ENCODE results near the gene ATG3. TPM values are rescaled to one million over a fixed set of nuclear protein-coding genes. Genes with fewer than 3 reads are reported as not detected.
"Not testable (repeated sequence)": the region's sequence is repeated elsewhere in the genome, so short reads cannot be mapped to it uniquely, and the experiment has no call there.

Gene ATG3
- total RNA-seq, 1 experiment from 2014 or later = 60.1 TPM

DNA sequence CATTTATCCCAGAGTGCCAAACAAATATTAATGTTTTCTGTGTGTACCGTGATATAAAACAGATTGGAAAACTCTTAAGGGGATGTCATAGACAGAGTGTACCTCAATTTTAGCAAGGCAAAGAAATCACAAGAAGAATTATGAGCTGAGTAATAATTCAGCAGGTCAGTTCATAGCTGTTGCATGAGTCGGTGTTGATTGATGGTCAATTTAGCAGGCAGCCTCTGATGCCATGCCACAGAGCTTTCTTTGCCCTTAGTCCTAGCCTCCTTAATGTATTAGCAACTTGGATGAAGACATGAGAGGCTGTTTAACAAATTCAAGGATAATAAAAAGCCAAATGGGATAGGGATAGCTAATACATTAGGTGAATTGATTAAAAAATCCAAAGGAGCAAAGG, 6.9 kb upstream of the ATG3 start (continued):
- TF ChIP-seq, protein P1, sequence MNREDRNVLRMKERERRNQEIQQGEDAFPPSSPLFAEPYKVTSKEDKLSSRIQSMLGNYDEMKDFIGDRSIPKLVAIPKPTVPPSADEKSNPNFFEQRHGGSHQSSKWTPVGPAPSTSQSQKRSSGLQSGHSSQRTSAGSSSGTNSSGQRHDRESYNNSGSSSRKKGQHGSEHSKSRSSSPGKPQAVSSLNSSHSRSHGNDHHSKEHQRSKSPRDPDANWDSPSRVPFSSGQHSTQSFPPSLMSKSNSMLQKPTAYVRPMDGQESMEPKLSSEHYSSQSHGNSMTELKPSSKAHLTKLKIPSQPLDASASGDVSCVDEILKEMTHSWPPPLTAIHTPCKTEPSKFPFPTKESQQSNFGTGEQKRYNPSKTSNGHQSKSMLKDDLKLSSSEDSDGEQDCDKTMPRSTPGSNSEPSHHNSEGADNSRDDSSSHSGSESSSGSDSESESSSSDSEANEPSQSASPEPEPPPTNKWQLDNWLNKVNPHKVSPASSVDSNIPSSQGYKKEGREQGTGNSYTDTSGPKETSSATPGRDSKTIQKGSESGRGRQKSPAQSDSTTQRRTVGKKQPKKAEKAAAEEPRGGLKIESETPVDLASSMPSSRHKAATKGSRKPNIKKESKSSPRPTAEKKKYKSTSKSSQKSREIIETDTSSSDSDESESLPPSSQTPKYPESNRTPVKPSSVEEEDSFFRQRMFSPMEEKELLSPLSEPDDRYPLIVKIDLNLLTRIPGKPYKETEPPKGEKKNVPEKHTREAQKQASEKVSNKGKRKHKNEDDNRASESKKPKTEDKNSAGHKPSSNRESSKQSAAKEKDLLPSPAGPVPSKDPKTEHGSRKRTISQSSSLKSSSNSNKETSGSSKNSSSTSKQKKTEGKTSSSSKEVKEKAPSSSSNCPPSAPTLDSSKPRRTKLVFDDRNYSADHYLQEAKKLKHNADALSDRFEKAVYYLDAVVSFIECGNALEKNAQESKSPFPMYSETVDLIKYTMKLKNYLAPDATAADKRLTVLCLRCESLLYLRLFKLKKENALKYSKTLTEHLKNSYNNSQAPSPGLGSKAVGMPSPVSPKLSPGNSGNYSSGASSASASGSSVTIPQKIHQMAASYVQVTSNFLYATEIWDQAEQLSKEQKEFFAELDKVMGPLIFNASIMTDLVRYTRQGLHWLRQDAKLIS (CRISPR knock-in tag; IDR thresholded peaks at IDR 0.05; ENCODE audit: borderline replicate concordance) = no peak

DNA sequence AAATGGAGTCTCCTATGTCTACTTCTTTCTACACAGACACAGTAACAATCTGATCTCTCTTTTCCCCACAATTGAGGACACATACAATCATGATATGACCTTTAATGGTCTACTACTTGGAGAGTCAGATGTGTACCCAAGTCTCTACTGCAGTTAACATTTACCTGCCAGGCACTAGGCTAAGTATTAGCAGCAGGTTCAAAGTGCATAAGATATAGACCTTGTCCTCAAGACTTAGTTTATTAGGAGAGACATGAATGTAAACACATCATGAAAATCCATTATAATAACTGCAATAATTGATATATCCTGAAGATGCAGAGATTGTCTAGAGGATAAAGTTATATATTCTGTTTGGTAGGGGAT, 3.2 kb upstream of the ATG3 start:
- no peak for DNase-seq (ENCODE audit: low spot score)
- ChIA-PET CTCF (no interaction called here), POLR2A (interaction anchor here (0.6 kb wide), 1 partner anchor 13 kb away, joined by 3 read pairs; no protein-coding TSS in a partner anchor)
- Mint-ChIP-seq H3K27ac (peak overlapping the region; percentile 84), H3K27me3 (ENCODE audit: low read depth) (no peaks in the 10 kb centered on the region), H3K4me3 (peak overlapping the region; percentile 96; the same call in 1 of the 2 replicates), H3K9me3 (no peaks in the 10 kb centered on the region), H3K36me3 (peaks cover 30% of the 10 kb centered on the region), H3K4me1 (peaks cover 31% of the 10 kb centered on the region)
- TF ChIP-seq ZNF138 (CRISPR knock-in tag; conservative IDR thresholded peaks at IDR 0.05) = no peak
- 0 out of 2 replicates have a peak, but pooled peaks have one; percentile 0 for TF ChIP-seq ETV6 (CRISPR knock-in tag; IDR thresholded peaks at IDR 0.05)
- ATAC-seq = no peak

DNA sequence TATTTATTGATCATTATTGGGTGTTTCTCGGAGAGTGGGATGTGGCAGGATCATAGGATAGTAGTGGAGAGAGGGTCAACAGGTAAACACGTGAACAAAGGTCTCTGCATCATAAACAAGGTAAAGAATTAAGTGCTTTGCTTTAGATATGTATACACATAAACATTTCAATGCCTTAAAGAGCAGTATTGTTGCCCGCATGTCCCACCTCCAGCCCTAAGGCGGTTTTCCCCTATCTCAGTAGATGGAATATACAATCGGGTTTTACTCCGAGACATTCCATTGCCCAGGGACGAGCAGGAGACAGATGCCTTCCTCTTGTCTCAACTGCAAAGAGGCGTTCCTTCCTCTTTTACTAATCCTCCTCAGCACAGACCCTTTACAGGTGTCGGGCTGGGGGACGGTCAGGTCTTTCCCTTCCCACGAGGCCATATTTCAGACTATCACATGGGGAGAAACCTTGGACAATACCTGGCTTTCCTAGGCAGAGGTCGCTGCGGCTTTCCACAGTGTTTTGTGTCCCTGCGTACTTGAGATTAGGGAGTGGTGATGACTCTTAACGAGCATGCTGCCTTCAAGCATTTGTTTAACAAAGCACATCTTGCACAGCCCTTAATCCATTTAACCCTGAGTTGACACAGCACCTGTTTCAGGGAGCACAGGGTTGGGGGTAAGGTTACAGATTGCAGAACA, 2.6 kb upstream of the ATG3 start:
- Mint-ChIP-seq H3K36me3 (peaks cover 27% of the 10 kb centered on the region), H3K4me3 (peak overlapping the region; percentile 96), H3K4me1 (peaks cover 37% of the 10 kb centered on the region), H3K27ac (peak overlapping the region; percentile 84)
- CTCF ChIA-PET; ATAC-seq; POLR2A ChIA-PET; H3K9me3 Mint-ChIP-seq; H3K27me3 Mint-ChIP-seq (ENCODE audit: low read depth): not testable (repeated sequence)
- DNase-seq (ENCODE audit: low spot score) = peak; percentile 52
- TF ChIP-seq ETV6 (CRISPR knock-in tag; IDR thresholded peaks at IDR 0.05) = 0 out of 2 replicates have a peak, but pooled peaks have one; percentile 47

DNA sequence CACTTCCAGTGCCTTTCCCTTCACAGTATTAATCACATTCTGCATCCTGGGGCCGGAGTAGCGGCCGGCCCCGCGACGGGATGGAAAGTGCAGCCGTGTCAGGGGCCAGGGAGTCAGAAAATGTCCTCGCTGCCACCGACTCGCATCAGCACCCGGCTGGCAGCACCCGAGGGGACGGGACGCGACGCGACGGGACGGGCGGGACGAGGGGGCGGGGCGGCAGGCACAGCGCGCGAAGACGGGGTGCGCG, 353 bp downstream of the ATG3 start:
- peak overlapping the region; percentile 95 for H3K27ac Mint-ChIP-seq
- ATAC-seq = no peak
- no peaks in the 10 kb centered on the region for H3K27me3 Mint-ChIP-seq (ENCODE audit: low read depth)
- POLR2A ChIA-PET = interaction anchor here (0.6 to 1.8 kb wide), 4 partner anchors 55 to 268 kb away, joined by 3 to 5 read pairs (median 4); partner anchors contain the start of gene CD200
- CTCF ChIA-PET = interaction anchor here (1.0 to 1.4 kb wide), 5 partner anchors 70 to 450 kb away, joined by 3 to 8 read pairs (median 3); partner anchors contain the start of gene SLC9C1
- peak overlapping the region; percentile 96 for H3K4me3 Mint-ChIP-seq
- peaks cover 32% of the 10 kb centered on the region for H3K36me3 Mint-ChIP-seq
- DNase-seq (ENCODE audit: low spot score) = no peak
- peaks cover 7% of the 10 kb centered on the region for H3K9me3 Mint-ChIP-seq
- peaks cover 39% of the 10 kb centered on the region for H3K4me1 Mint-ChIP-seq
- no peak for TF ChIP-seq ZNF219 (CRISPR knock-in tag; IDR thresholded peaks at IDR 0.05; ENCODE audit: borderline replicate concordance)
- TF ChIP-seq TEAD1 (CRISPR knock-in tag; IDR thresholded peaks at IDR 0.05) = no peak
- TF ChIP-seq, protein P2, sequence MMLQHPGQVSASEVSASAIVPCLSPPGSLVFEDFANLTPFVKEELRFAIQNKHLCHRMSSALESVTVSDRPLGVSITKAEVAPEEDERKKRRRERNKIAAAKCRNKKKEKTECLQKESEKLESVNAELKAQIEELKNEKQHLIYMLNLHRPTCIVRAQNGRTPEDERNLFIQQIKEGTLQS (CRISPR knock-in tag; conservative IDR thresholded peaks at IDR 0.05) = no peak
- TF ChIP-seq NR3C1 (CRISPR knock-in tag; conservative IDR thresholded peaks at IDR 0.05; ENCODE audit: low read depth) = no peak
- no peak for TF ChIP-seq ZNF121 (CRISPR knock-in tag; IDR thresholded peaks at IDR 0.05)
- TF ChIP-seq CREM (CRISPR knock-in tag; IDR thresholded peaks at IDR 0.05) = no peak
- no peak for TF ChIP-seq RORB (CRISPR knock-in tag; IDR thresholded peaks at IDR 0.05)
- TF ChIP-seq, protein P3, sequence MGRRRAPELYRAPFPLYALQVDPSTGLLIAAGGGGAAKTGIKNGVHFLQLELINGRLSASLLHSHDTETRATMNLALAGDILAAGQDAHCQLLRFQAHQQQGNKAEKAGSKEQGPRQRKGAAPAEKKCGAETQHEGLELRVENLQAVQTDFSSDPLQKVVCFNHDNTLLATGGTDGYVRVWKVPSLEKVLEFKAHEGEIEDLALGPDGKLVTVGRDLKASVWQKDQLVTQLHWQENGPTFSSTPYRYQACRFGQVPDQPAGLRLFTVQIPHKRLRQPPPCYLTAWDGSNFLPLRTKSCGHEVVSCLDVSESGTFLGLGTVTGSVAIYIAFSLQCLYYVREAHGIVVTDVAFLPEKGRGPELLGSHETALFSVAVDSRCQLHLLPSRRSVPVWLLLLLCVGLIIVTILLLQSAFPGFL (CRISPR knock-in tag; IDR thresholded peaks at IDR 0.05; ENCODE audit: borderline replicate concordance) = no peak
- 0 out of 2 replicates have a peak, but pooled peaks have one; percentile 38 for TF ChIP-seq ATF1 (CRISPR knock-in tag; IDR thresholded peaks at IDR 0.05)
- TF ChIP-seq FOXP1 (CRISPR knock-in tag; IDR thresholded peaks at IDR 0.05; ENCODE audit: borderline replicate concordance) = peak; percentile 80; the same call in 1 of the 2 replicates
- TF ChIP-seq, protein P4, sequence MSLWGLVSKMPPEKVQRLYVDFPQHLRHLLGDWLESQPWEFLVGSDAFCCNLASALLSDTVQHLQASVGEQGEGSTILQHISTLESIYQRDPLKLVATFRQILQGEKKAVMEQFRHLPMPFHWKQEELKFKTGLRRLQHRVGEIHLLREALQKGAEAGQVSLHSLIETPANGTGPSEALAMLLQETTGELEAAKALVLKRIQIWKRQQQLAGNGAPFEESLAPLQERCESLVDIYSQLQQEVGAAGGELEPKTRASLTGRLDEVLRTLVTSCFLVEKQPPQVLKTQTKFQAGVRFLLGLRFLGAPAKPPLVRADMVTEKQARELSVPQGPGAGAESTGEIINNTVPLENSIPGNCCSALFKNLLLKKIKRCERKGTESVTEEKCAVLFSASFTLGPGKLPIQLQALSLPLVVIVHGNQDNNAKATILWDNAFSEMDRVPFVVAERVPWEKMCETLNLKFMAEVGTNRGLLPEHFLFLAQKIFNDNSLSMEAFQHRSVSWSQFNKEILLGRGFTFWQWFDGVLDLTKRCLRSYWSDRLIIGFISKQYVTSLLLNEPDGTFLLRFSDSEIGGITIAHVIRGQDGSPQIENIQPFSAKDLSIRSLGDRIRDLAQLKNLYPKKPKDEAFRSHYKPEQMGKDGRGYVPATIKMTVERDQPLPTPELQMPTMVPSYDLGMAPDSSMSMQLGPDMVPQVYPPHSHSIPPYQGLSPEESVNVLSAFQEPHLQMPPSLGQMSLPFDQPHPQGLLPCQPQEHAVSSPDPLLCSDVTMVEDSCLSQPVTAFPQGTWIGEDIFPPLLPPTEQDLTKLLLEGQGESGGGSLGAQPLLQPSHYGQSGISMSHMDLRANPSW (CRISPR knock-in tag; conservative IDR thresholded peaks at IDR 0.05; ENCODE audit: low read depth) = no peak
- TF ChIP-seq, protein P5, sequence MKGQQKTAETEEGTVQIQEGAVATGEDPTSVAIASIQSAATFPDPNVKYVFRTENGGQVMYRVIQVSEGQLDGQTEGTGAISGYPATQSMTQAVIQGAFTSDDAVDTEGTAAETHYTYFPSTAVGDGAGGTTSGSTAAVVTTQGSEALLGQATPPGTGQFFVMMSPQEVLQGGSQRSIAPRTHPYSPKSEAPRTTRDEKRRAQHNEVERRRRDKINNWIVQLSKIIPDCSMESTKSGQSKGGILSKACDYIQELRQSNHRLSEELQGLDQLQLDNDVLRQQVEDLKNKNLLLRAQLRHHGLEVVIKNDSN (CRISPR knock-in tag; IDR thresholded peaks at IDR 0.05) = no peak
- TF ChIP-seq, protein P6, sequence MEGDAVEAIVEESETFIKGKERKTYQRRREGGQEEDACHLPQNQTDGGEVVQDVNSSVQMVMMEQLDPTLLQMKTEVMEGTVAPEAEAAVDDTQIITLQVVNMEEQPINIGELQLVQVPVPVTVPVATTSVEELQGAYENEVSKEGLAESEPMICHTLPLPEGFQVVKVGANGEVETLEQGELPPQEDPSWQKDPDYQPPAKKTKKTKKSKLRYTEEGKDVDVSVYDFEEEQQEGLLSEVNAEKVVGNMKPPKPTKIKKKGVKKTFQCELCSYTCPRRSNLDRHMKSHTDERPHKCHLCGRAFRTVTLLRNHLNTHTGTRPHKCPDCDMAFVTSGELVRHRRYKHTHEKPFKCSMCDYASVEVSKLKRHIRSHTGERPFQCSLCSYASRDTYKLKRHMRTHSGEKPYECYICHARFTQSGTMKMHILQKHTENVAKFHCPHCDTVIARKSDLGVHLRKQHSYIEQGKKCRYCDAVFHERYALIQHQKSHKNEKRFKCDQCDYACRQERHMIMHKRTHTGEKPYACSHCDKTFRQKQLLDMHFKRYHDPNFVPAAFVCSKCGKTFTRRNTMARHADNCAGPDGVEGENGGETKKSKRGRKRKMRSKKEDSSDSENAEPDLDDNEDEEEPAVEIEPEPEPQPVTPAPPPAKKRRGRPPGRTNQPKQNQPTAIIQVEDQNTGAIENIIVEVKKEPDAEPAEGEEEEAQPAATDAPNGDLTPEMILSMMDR (IDR thresholded peaks at IDR 0.05) = no peak
- 0 out of 2 replicates have a peak, but pooled peaks have one; percentile 79 for TF ChIP-seq RELA (CRISPR knock-in tag; IDR thresholded peaks at IDR 0.05; ENCODE audit: borderline replicate concordance)
- TF ChIP-seq JAZF1 (CRISPR knock-in tag; IDR thresholded peaks at IDR 0.05) = no peak
- no peak; the same call in 1 of the 2 replicates for TF ChIP-seq NFE2L1 (CRISPR knock-in tag; IDR thresholded peaks at IDR 0.05)
